PC-9 (cell line): Measurements from ENCODE around the gene NAALADL1. TPM values are rescaled to one million over a fixed set of nuclear protein-coding genes. Genes with fewer than 3 reads are reported as not detected.
A peak's percentile ranks its signal among the peaks of the same experiment; 100 is the strongest.

Experiments
- BruUV-seq: library from RNA; stranded (reverse); fragments of 400-500 nt; replicated peaks from 2 replicates; lab custom pipeline; 2021; lab: Mats Ljungman, UMichigan
- CTCF ChIA-PET: fragments of 300-600 bp; sonication (Branson Sonifier 250); formaldehyde crosslinking; loops from one replicate; lab custom pipeline; 2022; ENCODE audit warnings: antibody characterized with exemption; lab: Charles Lee
- POLR2A ChIA-PET: fragments of 300-600 bp; sonication (Branson Sonifier 250); formaldehyde crosslinking; loops from one replicate; lab custom pipeline; 2022; ENCODE audit warnings: antibody characterized with exemption; ENCODE audit not compliant: unreplicated experiment; lab: Charles Lee
- DNase-seq, 2 experiments: peaks; one replicate each; pipeline versions ENCODE4 v3.0.0 to v3.0.0-alpha.2; 2015 to 2022; ENCODE audit warnings: mixed read lengths in 1 of 2
- H2AFZ ChIP-seq: fragments of 200-600 bp; sonication (generic); 2 replicates; pipeline ENCODE4 v1.8.1; 2017; ENCODE audit warnings: antibody characterized with exemption
- H3F3A ChIP-seq: fragments of 200-600 bp; sonication (generic); 2 replicates; pipeline ENCODE4 v1.8.1; 2017; ENCODE audit warnings: antibody characterized with exemption, mild to moderate bottlenecking, low read depth; ENCODE audit not compliant: insufficient read depth
- H3K27ac ChIP-seq: fragments of 200-600 bp; sonication (generic); 2 replicates; pipeline ENCODE4 v1.6.1; 2016; ENCODE audit warnings: mixed run types
- H3K27me3 ChIP-seq: fragments of 200-600 bp; sonication (generic); 2 replicates; pipeline ENCODE4 v1.6.1; 2016; ENCODE audit warnings: low read depth, mixed run types; ENCODE audit not compliant: insufficient read depth
- H3K36me3 ChIP-seq: fragments of 200-600 bp; sonication (generic); 2 replicates; pipeline ENCODE4 v1.6.1; 2016; ENCODE audit warnings: low read depth, mixed run types
- H3K4me1 ChIP-seq: fragments of 200-600 bp; sonication (generic); replicated peaks from 2 replicates; pipeline ENCODE4 v1.6.1; 2016; ENCODE audit warnings: mixed run types; ENCODE audit not compliant: insufficient read depth
- H3K4me2 ChIP-seq: fragments of 200-600 bp; sonication (generic); 2 replicates; pipeline ENCODE4 v1.6.1; 2017; ENCODE audit warnings: mixed run types
- H3K4me3 ChIP-seq: fragments of 200-600 bp; sonication (generic); 2 replicates; pipeline ENCODE4 v1.6.1; 2016; ENCODE audit warnings: mixed run types
- H3K79me2 ChIP-seq: fragments of 200-600 bp; sonication (generic); 2 replicates; pipeline ENCODE4 v1.6.1; 2017; ENCODE audit warnings: low read depth, mixed run types
- H3K9me2 ChIP-seq: fragments of 200-600 bp; sonication (generic); 2 replicates; pipeline ENCODE4 v1.8.1; 2017; ENCODE audit warnings: mild to moderate bottlenecking; ENCODE audit not compliant: insufficient read depth
- H3K9me3 ChIP-seq: fragments of 200-600 bp; sonication (generic); 2 replicates; pipeline ENCODE4 v1.8.1; 2016; ENCODE audit warnings: low read depth; ENCODE audit not compliant: insufficient read depth
- H4K20me1 ChIP-seq: fragments of 200-600 bp; sonication (generic); 2 replicates; pipeline ENCODE4 v1.8.1; 2017; ENCODE audit not compliant: insufficient read depth
- CTCF ChIP-seq: fragments of 200-600 bp; sonication (generic); conservative IDR thresholded peaks from 2 replicates; pipeline ENCODE4 v1.6.1; 2017; ENCODE audit warnings: mixed run types, antibody characterized with exemption, mild to moderate bottlenecking, moderate library complexity
- EZH2 ChIP-seq: fragments of 200-600 bp; sonication (generic); IDR thresholded peaks from 2 replicates; pipeline ENCODE4 v1.8.0; 2017; ENCODE audit warnings: antibody characterized with exemption, low read depth
- intact Hi-C: fragments of 100-400 bp; cut with micrococcal nuclease; formaldehyde crosslinking; loops from one replicate; pipeline ENCODE4 v1.10.0; 2022; ENCODE audit not compliant: unreplicated experiment
- total RNA-seq: library from RNA; stranded (reverse); gene quantifications from 2 replicates; pipeline ENCODE4 v1.2.3, GENCODE V29; 2021

NAALADL1 gene
- total RNA-seq, 1 experiment from 2014 or later, result not detected

GRCh38 chr11:65064847-65065240 is 6.5 kb upstream of the NAALADL1 start:
- no peaks in the 10 kb centered on the region for H3K9me2 ChIP-seq
- H4K20me1 ChIP-seq, result no peaks in the 10 kb centered on the region
- CTCF ChIA-PET, result interaction anchor here (0.7 kb wide), 2 partner anchors 380 to 558 kb away, joined by 11 to 19 read pairs; no protein-coding TSS in a partner anchor
- H3K4me1 ChIP-seq, result no peaks in the 10 kb centered on the region
- no peaks in the 10 kb centered on the region for H3K36me3 ChIP-seq
- no peak overlapping the region for H3K4me2 ChIP-seq
- no peak overlapping the region for H2AFZ ChIP-seq
- H3K27ac ChIP-seq, result no peak overlapping the region
- no peak for DNase-seq
- no peaks in the 10 kb centered on the region for H3K79me2 ChIP-seq
- intact Hi-C loops, result no loop called here
- H3K4me3 ChIP-seq, result no peak overlapping the region
- no peaks in the 10 kb centered on the region for H3K27me3 ChIP-seq
- H3F3A ChIP-seq, result no peaks in the 10 kb centered on the region
- H3K9me3 ChIP-seq, result no peaks in the 10 kb centered on the region
- POLR2A ChIA-PET, result no interaction called here
- no TSS peak for BruUV-seq
- TF ChIP-seq EZH2 (no peak), CTCF (no peak)

GRCh38 chr11:65063532-65063931 is 5.2 kb upstream of the NAALADL1 start:
- intact Hi-C loops, result no loop called here
- peak in 1 of 2 experiments; percentile 18 for DNase-seq
- H3K4me2 ChIP-seq, result no peak overlapping the region
- no peaks in the 10 kb centered on the region for H3K9me2 ChIP-seq
- TF ChIP-seq EZH2, result no peak
- TF ChIP-seq CTCF, result no peak
- POLR2A ChIA-PET, result no interaction called here
- no peaks in the 10 kb centered on the region for H3K79me2 ChIP-seq
- H3K4me3 ChIP-seq, result no peak overlapping the region
- no TSS peak for BruUV-seq
- CTCF ChIA-PET, result no interaction called here
- no peak overlapping the region for H3K27ac ChIP-seq
- no peaks in the 10 kb centered on the region for H3K9me3 ChIP-seq
- no peaks in the 10 kb centered on the region for H3F3A ChIP-seq
- no peaks in the 10 kb centered on the region for H3K27me3 ChIP-seq
- no peaks in the 10 kb centered on the region for H4K20me1 ChIP-seq
- no peaks in the 10 kb centered on the region for H3K4me1 ChIP-seq
- no peaks in the 10 kb centered on the region for H3K36me3 ChIP-seq
- H2AFZ ChIP-seq, result no peak overlapping the region

- CTCF ChIA-PET, result no interaction called here
- Histone ChIP-seq H3K9me3 (no peaks in the 10 kb centered on the region), H3K4me1 (no peaks in the 10 kb centered on the region), H3K27ac (no peak overlapping the region), H3K79me2 (no peaks in the 10 kb centered on the region), H3K9me2 (no peaks in the 10 kb centered on the region), H2AFZ (no peak overlapping the region), H3K4me2 (no peak overlapping the region), H3K36me3 (no peaks in the 10 kb centered on the region), H4K20me1 (no peaks in the 10 kb centered on the region), H3F3A (no peaks in the 10 kb centered on the region), H3K4me3 (no peak overlapping the region), H3K27me3 (no peaks in the 10 kb centered on the region)
- BruUV-seq, result no TSS peak
- intact Hi-C loops, result no loop called here
- DNase-seq, result no peak
- TF ChIP-seq EZH2, result no peak
- TF ChIP-seq CTCF, result no peak
- POLR2A ChIA-PET, result no interaction called here
Measured at GRCh38 chr11:65060913-65061408, 2.6 kb upstream of the NAALADL1 start.
